Measurements from ENCODE around the gene YARS1. TPM values are rescaled to one million over a fixed set of nuclear protein-coding genes. Genes with fewer than 3 reads are reported as not detected.

The YARS1 gene
- total RNA-seq, 1 experiment from 2014 or later, result 194 TPM

DNA sequence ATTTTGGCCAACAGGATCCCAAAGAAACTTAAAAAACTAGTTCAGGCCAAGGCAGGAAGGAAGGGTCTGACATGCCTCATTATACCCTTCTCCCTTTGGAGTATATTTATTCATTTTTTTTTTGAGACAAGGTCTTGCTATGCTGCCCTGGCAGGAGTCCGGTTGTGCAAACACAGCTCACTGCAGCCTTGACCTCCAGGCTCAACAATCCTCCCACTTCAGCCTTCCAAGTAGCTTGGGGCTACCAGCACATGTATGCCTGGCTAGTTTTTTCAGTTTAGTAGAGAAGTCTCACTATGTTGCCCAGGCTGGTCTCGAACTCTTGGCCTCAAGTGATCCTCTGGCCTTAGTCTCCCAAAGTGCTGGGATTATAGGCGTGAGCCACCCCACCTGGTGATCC, 5.2 kb downstream of the YARS1 start:
- no peak overlapping the region for H4K8ac ChIP-seq (replicated peaks; ENCODE audit: insufficient read length, low read depth, low read length)

More for the DNA sequence above, 5.2 kb downstream of the YARS1 start:
- H3K27ac ChIP-seq (ENCODE audit: insufficient read length, low read depth, low read length), result no peak overlapping the region
- H2BK5ac ChIP-seq (ENCODE audit: insufficient read length, low read length), result no peak overlapping the region
- H3K23ac ChIP-seq (ENCODE audit: insufficient read length, low read depth, low read length), result no peak overlapping the region
- no peak overlapping the region for H3K4ac ChIP-seq (ENCODE audit: low read depth, low read length)
- Mint-ChIP-seq H3K9me3 (no peaks in the 10 kb centered on the region), H3K4me3 (no peak overlapping the region), H3K36me3 (ENCODE audit: insufficient read depth in 1 of 3, low read depth in 3 of 3) (peaks cover 69 to 82% (median 71%) of the 10 kb centered on the region in 3 experiments), H3K4me1 (peaks cover 37 to 51% of the 10 kb centered on the region in 2 experiments), H3K27me3 (ENCODE audit: low read depth) (no peaks in the 10 kb centered on the region), H3K27ac (peak overlapping the region; percentile 62 to 85 (median 68); a peak in 4 of 7 replicates)
- peaks cover 41% of the 10 kb centered on the region; the same call in 1 of the 2 replicates for H3K79me2 ChIP-seq (ENCODE audit: insufficient read depth, low read length)
- H3K56ac ChIP-seq (ENCODE audit: insufficient read length, low read depth, low read length), result no peak overlapping the region
- H3K14ac ChIP-seq (ENCODE audit: insufficient read depth, low read length), result no peak overlapping the region
- peaks cover 8% of the 10 kb centered on the region for H3K23me2 ChIP-seq (ENCODE audit: insufficient read length, low read depth, low read length, poor library complexity, severe bottlenecking)
- H3K9me3 ChIP-seq (ENCODE audit: control insufficient read depth, low read depth, low read length), result no peaks in the 10 kb centered on the region
- no peak overlapping the region for H2BK15ac ChIP-seq (ENCODE audit: low read depth, low read length)
- no peak overlapping the region for H3K18ac ChIP-seq (ENCODE audit: insufficient read length, low read depth, low read length)
- no peak overlapping the region for H4K91ac ChIP-seq (ENCODE audit: insufficient read length, low read depth, low read length)
- no peak overlapping the region for H2AK5ac ChIP-seq (ENCODE audit: insufficient read length, low read length)
- H2BK12ac ChIP-seq (ENCODE audit: insufficient read length, low read depth, low read length), result no peak overlapping the region
- H3K9ac ChIP-seq (ENCODE audit: extremely low read depth, insufficient read length, low read length), result no peak overlapping the region
- peaks cover 11% of the 10 kb centered on the region for H3K79me1 ChIP-seq (ENCODE audit: insufficient read depth, low read depth, low read length, poor library complexity, severe bottlenecking)
- no peaks in the 10 kb centered on the region for H4K20me1 ChIP-seq (ENCODE audit: control insufficient read depth, insufficient read depth, insufficient read length)
- TF ChIP-seq, protein P1, sequence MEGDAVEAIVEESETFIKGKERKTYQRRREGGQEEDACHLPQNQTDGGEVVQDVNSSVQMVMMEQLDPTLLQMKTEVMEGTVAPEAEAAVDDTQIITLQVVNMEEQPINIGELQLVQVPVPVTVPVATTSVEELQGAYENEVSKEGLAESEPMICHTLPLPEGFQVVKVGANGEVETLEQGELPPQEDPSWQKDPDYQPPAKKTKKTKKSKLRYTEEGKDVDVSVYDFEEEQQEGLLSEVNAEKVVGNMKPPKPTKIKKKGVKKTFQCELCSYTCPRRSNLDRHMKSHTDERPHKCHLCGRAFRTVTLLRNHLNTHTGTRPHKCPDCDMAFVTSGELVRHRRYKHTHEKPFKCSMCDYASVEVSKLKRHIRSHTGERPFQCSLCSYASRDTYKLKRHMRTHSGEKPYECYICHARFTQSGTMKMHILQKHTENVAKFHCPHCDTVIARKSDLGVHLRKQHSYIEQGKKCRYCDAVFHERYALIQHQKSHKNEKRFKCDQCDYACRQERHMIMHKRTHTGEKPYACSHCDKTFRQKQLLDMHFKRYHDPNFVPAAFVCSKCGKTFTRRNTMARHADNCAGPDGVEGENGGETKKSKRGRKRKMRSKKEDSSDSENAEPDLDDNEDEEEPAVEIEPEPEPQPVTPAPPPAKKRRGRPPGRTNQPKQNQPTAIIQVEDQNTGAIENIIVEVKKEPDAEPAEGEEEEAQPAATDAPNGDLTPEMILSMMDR (conservative IDR thresholded peaks at IDR 0.05), result no peak
- no peak overlapping the region for H2AFZ ChIP-seq (ENCODE audit: low read length)
- H3T11ph ChIP-seq (ENCODE audit: low read length), result no peak overlapping the region
- H4K5ac ChIP-seq (ENCODE audit: insufficient read length, low read depth, low read length), result no peak overlapping the region
- H2BK20ac ChIP-seq (ENCODE audit: low read depth, low read length, poor library complexity, severe bottlenecking), result no peak overlapping the region
- no peak overlapping the region for H3K4me2 ChIP-seq (ENCODE audit: insufficient read depth, insufficient read length, low read length)
- no CpG with 5 or more reads among the region's 3 CpGs for WGBS (ENCODE audit: extremely low coverage, insufficient read length, low lambda C conversion rate)
- no peak overlapping the region for H2BK120ac ChIP-seq (ENCODE audit: low read depth, low read length, poor library complexity, severe bottlenecking)
- H3K27me3 ChIP-seq (ENCODE audit: insufficient read depth, low read length), result no peaks in the 10 kb centered on the region
- no peak for DNase-seq
- no peaks in the 10 kb centered on the region; the same call in 1 of the 2 replicates for H3K4me1 ChIP-seq (ENCODE audit: insufficient read depth, low read length)
